ENCODE measurements around the gene PLEKHA8.

- no peak for TF ChIP-seq ZNF274 (IDR thresholded peaks at IDR 0.05; ENCODE audit: borderline replicate concordance, extremely low read depth, low read length)
- TF ChIP-seq SIN3A (conservative IDR thresholded peaks at IDR 0.05 in 1 of 2, IDR thresholded peaks at IDR 0.05 in 1 of 2; ENCODE audit: low read depth in 1 of 2, low read length in 2 of 2), result no peak
Observed at GRCh38 chr7:30162622-30163124, 134.5 kb downstream of the PLEKHA8 start.
